Measurements from ENCODE around the gene MEIS1.

The MEIS1 gene

DNA sequence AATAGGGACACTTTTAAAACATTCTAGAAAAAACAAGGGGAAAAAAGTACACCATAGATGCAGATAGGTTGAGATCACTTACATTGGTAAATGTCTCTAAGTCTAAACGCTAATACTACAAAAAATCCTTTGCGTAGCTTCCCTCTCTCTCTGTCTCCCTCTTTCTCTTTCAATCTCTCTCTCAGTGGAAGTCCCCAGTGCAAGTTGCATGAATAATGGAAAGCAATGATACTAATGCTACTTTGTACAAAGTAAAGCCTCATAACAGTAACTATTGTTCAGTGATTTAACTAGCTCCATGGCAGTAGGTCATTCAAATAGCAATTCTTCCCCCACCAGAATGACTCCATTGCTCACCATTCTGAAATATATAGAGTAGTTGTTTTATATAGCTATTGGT lies 12.8 kb downstream of the MEIS1 start:
- TF ChIP-seq, protein P1, sequence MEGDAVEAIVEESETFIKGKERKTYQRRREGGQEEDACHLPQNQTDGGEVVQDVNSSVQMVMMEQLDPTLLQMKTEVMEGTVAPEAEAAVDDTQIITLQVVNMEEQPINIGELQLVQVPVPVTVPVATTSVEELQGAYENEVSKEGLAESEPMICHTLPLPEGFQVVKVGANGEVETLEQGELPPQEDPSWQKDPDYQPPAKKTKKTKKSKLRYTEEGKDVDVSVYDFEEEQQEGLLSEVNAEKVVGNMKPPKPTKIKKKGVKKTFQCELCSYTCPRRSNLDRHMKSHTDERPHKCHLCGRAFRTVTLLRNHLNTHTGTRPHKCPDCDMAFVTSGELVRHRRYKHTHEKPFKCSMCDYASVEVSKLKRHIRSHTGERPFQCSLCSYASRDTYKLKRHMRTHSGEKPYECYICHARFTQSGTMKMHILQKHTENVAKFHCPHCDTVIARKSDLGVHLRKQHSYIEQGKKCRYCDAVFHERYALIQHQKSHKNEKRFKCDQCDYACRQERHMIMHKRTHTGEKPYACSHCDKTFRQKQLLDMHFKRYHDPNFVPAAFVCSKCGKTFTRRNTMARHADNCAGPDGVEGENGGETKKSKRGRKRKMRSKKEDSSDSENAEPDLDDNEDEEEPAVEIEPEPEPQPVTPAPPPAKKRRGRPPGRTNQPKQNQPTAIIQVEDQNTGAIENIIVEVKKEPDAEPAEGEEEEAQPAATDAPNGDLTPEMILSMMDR (IDR thresholded peaks at IDR 0.05; ENCODE audit: low read depth, low read length), result no peak
- H3K4me3 ChIP-seq (ENCODE audit: low read depth, low read length), result peak overlapping the region; percentile 74; the same call in 1 of the 2 replicates

DNA sequence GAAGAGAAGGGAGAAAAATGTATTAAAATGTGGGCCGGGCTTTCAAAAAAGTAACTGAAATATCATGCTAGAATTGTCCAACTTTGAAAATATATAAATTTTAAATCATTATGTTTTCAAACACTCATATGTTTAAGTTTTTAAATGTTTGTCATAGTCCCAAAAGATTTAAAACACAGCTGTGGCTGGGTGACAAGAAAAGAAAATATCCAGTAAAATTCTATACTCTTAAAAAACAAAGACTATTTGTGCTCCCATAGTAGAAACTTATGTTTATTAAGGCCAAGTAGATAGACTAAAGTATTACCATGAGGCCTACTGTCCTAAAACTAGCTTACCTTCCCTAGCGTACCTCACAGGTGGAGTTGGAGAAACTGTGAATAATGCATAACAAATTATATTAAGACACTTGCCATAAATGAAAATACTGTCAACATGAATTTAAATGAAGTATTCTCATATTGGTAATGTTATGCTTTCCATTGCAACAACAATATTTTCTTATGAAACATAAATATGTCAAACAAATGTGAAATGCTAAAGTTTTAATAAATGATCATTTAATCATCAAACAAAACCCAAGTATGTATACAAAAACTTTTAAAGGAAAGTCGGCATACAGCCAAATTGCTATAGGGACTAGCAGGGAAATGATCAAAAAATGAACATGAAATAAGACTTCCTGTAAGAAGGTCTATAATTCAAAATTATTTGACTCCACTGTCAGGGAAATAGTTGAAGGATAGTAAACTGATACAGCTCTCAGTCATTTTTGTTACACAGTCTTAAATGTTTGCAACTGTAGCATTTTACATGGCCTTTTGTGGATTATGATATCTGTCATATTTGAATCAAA lies 13.4 kb downstream of the MEIS1 start:
- TF ChIP-seq, protein P1 (IDR thresholded peaks at IDR 0.05; ENCODE audit: low read depth, low read length), result no peak

DNA sequence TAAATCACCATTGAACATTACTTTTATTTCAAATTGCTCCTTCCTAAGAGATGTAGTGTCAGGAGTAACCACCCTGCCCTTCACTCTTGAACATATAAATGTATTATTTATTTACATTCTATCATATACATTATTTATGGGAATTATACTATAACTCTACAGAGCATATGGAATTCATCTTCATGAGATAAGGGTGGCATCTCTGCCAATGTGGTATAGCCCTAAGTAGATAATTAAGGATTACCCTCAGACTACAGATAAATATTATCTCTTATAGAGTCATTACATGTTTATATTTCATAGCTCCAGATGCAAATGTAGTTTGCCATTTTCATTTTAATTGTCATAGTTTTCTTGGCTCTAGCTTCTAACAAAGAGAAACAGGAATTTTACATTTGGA lies 17.3 kb downstream of the MEIS1 start:
- TF ChIP-seq, protein P1 (IDR thresholded peaks at IDR 0.05; ENCODE audit: low read depth, low read length), result no peak
- no peak overlapping the region for H3K4me3 ChIP-seq (ENCODE audit: low read depth, low read length)

More for the DNA sequence above, 13.4 kb downstream of the MEIS1 start:
- no peak overlapping the region for H3K4me3 ChIP-seq (ENCODE audit: low read depth, low read length)

DNA sequence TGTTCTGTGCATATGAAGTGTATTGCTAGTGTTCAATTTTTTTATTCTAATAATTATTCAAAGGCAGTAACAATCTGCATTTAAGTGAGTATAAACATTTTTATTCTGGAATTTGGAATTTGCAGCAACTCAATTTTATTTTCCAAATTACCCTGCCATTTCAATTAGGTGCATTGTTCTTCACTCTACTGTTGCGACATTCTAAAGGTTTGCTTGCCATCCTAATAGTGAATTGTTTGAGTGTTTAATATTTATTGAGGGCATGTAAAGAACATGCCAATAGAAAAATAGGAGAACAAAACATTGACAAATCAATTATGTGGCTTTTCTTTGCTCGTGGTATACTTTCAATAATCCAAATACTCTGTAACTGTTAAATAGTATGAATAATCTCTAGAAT lies 18.0 kb downstream of the MEIS1 start:
- TF ChIP-seq, protein P1 (IDR thresholded peaks at IDR 0.05; ENCODE audit: low read depth, low read length), result no peak
- H3K4me3 ChIP-seq (ENCODE audit: low read depth, low read length), result no peak overlapping the region

DNA sequence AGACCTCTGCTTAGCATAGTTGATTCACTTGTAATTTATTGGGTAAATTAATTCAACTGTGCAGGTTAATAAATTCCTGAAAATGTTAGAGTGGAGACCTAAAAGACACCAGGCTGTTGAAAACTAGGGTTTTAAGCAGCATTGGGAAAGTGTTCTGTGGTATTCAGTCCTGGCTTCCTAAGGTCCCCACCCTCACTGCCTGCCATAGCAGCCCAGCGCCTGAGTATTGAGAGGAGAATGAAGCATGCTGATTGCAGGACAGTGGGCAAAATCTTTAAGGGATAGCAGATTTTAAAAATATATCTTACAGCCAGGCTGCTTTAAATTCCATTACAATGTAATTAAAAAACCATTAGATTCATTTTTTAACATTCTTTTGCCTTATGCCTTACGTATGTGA lies 20.6 kb downstream of the MEIS1 start:
- H3K4me3 ChIP-seq (ENCODE audit: low read depth, low read length), result no peak overlapping the region
- TF ChIP-seq, protein P1 (IDR thresholded peaks at IDR 0.05; ENCODE audit: low read depth, low read length), result no peak

DNA sequence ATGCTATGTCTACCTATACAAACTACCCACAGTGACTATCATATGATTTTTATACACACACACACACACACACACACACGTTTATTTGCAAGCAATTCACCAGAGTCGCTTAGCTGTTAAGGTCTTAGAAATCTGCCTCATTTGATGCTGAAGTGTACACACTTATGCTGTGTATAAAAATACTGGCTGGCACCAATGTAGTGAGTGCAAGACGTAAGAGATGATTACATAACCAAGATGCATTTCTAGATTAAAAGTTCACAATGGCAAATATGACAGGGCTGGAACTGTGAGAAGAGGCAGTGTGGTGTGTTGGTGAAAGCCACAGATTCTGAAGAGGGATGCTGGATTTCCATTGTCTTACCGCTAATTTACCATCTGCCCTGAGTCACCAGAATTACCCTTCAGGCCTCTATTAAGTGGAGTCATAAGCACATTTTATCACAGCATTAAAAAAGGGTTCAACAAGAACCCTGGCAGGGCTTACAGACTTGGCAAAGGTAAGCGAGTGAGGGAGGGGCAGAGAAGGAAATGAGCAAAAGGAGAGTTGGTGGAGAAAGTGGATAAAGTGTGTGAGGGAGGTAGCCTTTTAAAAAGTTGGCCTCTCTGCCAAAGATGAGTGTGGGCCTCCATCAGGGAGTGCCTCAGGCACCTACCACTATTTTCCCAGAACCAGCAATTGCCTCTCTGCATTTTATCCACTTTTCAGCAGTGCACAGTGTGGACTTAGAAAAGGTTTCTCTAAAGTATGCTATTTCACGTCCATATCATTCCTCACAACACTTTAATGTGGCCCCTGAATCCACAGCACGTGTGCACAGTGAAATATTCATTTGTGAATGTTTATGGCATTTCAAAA lies 21.5 kb downstream of the MEIS1 start:
- TF ChIP-seq, protein P1 (IDR thresholded peaks at IDR 0.05; ENCODE audit: low read depth, low read length), result no peak
- H3K4me3 ChIP-seq (ENCODE audit: low read depth, low read length), result no peak overlapping the region

DNA sequence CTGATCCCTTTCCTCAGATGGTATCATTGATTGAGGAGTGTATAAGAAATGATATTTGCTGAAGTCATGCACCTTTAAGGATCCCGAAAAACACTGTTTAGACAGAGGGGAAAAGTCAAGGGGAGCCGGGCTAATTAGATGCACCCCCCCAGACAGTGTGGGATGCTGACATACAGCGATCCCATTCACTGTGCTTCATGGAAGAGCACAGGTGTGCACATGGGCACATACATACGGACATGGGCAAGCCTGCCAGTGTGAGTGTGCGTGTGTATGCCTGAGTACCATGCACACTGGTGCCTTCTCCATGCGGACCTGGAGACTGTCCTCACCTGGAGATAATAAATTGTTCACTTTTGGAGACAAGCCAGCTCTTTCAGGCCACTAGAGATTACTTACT lies 22.6 kb downstream of the MEIS1 start:
- no peak overlapping the region for H3K4me3 ChIP-seq (ENCODE audit: low read depth, low read length)
- TF ChIP-seq, protein P1 (IDR thresholded peaks at IDR 0.05; ENCODE audit: low read depth, low read length), result no peak

Data from WI38 (cell line).